Left lobe of liver (tissue), 2 donors: ENCODE measurements around the gene OR2T33. TPM values are rescaled to one million over a fixed set of nuclear protein-coding genes. Genes with fewer than 3 reads are reported as not detected.
A peak's percentile ranks its signal among the peaks of the same experiment; 100 is the strongest.
"Not testable (repeated sequence)": the region's sequence is repeated elsewhere in the genome, so short reads cannot be mapped to it uniquely, and the experiment has no call there.

ENCODE experiments used
- ATAC-seq: fragments of 200-7000 bp; cut with Tn5 transposase; one replicate; pipeline ENCODE4 v1.9.1; 2020; ENCODE audit warnings: mild to moderate bottlenecking, moderate library complexity
- DNase-seq: peaks from one replicate; pipeline ENCODE4 v3.0.0-alpha.2; 2020; ENCODE audit warnings: low spot score
- total RNA-seq: library from RNA; stranded (reverse); gene quantifications from one replicate; pipeline ENCODE4 v1.2.1, GENCODE V29; 2021
- donor health status: DM: no; HTN: no; CAD: no; lungs with moderate emphysema.
- donor health status: DM: no; HTN: yes; CAD: no.

The OR2T33 gene, protein sequence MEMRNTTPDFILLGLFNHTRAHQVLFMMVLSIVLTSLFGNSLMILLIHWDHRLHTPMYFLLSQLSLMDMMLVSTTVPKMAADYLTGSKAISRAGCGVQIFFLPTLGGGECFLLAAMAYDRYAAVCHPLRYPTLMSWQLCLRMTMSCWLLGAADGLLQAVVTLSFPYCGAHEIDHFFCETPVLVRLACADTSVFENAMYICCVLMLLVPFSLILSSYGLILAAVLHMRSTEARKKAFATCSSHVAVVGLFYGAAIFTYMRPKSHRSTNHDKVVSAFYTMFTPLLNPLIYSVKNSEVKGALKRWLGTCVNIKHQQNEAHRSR
- total RNA-seq, result not detected

DNA sequence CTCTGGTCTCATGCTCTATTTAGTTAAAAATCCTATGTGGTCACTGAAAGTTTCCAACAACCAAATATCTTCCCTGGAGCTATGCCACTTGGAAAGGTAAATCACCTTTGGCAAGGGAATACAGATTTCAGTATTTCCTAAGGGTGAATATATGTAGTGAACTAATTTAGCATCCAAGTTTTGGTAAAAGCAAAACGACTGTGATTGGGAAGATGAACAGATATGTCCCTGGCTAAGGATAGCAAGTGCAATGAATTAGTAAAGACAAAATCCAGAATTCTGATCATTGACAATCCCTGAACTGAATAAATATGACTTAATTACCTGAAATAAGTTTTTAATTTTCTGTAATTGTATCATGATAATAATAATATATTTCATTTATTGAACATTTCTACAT is at the start of gene OR2T33:
Gene OR2T33, minus strand, starts transcription at position 101 of the 400 bp plus-strand sequence. CDS start 4,162 bp downstream, outside the sequence.
- no peak for DNase-seq

DNA sequence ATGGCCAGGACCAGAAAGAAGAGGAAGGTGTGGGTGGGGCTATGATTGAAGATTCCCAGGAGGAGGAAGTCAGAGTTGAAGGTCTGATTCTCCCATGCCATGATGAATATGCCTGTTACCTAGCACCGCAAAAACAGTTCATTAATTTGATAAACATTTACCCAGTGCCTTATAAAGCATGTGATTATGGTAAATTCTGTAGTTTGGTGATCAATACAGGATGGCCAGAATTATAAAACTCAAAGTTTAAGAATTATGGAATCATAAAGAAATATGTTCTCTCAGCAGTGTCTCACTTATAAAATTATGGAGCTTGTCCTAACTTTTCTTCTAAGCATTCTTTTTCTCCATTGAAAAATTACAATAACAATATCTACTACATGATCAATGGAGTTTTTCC is 46.7 kb upstream of the OR2T33 start, which contains the start of gene OR2M7:
Gene OR2M7, minus strand, starts transcription at position 101 of the 400 bp plus-strand sequence. Its CDS starts 0 bp downstream, at position 101.
- ATAC-seq, result no peak

More for the DNA sequence above, at the start of gene OR2T33:
- no peak for ATAC-seq

DNA sequence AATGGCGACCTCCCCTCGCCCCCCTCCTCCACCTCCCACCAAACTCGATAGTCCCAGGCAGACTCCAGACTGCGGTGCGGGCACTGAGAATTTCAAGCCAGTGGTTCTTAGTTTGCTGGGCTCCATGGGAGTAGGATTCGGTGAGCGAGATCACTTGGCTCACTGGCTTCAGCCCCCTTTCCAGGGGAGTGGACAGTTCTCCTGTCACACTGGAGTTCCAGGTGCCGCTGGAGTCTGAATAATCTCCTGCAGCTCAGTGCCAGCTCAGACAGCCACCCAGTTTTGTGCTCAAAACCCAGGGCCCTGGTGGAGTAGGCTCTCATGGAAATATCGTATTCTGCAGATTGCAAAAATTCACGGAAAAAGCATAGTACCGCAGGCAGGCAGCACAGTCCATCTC is 39.0 kb upstream of the OR2T33 start:
- ATAC-seq (no peak), DNase-seq (no peak)

More for the DNA sequence above, 46.7 kb upstream of the OR2T33 start, which contains the start of gene OR2M7:
- DNase-seq, result no peak

DNA sequence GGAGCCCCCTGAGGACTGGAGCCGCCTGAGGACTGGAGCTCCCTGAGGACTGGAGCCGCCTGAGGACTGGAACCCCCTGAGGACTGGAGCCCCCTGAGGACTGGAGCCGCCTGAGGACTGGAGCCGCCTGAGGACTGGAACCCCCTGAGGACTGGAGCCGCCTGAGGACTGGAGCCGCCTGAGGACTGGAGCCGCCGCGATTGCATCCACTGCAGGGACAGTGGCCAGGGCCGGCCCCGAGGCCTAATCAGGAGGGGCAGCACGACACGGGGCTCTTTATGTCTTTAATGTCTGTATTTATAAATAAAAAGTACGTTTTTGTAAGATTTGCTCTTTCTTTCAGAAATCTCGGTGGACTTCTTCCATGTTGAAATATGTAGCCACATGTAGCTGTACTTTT is 29.0 kb upstream of the OR2T33 start:
- ATAC-seq, DNase-seq: not testable (repeated sequence)

DNA sequence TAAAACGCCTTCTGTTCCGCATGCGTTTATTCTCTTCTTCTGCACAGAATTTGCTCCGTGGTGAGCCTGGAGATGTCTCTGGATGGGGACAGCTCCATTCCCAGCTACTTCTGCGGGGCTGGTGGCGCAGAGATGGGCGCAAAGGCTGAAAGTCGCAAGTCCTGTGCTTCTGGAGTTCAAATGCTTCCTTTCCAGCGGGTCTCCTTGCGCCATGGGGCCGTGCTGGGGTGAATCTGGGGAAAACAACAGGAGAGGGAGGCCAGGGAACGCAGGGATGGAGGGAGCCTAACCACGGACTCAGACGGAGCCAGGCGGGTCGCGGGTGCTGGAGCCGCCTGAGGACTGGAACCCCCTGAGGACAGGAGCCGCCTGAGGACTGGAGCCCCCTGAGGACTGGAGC is 28.3 kb upstream of the OR2T33 start:
- DNase-seq, result no peak
- ATAC-seq, result no peak

DNA sequence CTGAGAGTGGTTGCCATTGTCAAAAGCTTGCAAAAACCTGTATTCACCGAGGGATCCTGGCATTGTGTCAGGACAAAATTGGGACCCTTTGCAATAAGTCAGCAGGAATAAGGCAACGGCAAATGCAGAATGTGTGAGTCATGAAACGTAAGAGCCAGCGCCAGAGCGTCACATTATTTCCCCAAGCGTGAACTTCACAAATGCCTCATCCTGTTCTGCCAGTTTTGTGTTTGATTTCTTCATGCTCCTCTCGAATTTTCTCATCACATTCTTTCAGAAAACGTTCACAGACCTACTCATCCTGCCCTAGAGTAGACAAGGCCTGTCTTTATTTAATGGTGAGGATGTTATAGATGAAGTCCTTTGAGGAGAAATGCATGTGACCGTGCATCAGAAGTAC is 27.9 kb upstream of the OR2T33 start:
- DNase-seq, result not testable (repeated sequence)

DNA sequence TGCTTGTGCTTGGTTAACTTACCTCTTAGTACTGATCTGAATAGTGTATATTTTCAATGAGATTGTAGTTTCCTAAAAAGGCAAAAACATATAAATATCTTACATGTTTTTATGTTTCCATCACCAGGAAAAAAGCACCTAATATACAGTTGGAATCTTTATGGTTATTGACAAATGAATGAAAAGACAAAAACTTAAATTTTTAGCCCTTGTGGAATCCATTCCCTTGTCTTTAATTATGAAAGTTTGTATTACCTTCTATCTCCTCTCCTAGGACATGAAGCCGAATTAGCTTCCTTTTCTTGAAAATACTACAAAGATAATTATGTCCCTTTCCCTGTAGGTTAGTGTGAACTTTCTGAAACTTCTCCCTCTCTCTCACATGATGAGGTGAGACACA is 25.5 kb upstream of the OR2T33 start, which contains the start of gene OR2T12:
Gene OR2T12, minus strand, starts transcription at position 101 of the 400 bp plus-strand sequence. CDS start 7,846 bp downstream, outside the sequence.
- DNase-seq (no peak), ATAC-seq (no peak)

More for the DNA sequence above, 27.9 kb upstream of the OR2T33 start:
- not testable (repeated sequence) for ATAC-seq

DNA sequence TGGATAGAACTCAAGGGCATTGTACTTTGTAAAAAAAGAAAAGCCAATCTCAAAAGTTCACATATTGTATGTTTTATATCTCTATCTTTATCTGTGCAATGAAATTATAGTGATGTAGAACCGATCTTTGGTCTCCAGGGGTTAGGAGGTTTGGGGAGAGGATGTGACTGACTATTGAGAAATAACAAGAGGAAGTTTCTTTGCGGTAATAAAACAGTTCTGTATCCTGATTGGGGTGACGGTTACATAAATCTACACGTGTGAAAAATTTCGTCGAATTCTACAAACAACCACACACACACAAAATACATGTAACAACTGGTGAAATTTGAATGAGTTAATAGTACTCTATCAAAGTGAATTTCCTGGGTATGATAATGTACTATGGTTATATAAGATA is 10.6 kb upstream of the OR2T33 start:
- DNase-seq, result no peak
- no peak for ATAC-seq

DNA sequence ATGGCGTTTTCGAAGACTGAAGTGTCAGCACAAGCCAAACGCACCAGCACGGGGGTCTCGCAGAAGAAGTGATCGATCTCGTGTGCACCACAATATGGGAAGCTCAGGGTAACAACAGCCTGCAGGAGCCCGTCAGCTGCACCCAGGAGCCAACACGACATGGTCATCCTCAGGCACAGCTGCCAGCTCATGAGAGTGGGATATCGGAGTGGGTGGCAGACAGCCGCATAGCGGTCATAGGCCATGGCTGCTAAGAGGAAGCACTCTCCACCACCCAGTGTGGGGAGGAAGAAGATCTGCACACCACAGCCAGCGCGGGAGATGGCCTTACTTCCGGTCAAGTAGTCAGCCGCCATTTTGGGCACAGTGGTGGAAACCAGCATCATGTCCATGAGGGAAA is 4.6 kb downstream of the OR2T33 start:
- not testable (repeated sequence) for DNase-seq, ATAC-seq

DNA sequence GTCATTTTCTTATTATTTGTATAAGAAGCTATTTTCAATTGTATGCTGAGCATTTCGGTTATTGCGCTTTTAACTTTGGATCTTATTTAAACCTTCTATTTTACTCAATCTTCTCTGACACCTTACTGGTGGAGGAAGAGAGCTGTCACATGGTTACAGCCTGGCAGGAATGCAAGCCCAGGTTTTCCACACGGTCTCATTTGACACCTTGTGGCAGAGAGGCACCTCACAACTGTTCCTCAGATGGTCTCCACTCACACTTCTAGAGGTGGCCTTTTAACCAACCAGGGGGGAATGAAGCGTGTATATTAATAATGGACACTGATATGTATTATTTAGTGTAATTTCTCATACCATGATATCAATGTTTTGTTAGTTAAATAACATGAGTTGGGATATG is 9.6 kb downstream of the OR2T33 start:
- no peak for DNase-seq

DNA sequence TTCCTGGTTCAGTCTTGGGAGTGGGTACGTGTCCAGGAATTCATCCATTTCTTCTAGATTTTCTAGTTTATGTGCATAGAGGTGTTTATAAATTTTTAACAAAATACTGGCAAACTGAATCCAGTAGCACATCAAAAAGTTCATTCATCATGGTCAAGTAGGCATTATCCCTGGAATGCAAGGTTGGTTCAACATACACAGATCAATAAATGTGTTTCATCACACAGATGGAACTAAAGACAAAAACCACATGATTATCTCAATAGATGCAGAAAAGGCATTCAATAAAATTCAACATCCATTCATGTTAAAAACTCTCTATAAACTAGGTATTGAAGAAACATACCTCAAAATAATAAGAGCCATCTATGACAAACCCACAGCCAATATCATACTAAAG is 18.5 kb downstream of the OR2T33 start:
- not testable (repeated sequence) for ATAC-seq

More for the DNA sequence above, 9.6 kb downstream of the OR2T33 start:
- ATAC-seq, result no peak

DNA sequence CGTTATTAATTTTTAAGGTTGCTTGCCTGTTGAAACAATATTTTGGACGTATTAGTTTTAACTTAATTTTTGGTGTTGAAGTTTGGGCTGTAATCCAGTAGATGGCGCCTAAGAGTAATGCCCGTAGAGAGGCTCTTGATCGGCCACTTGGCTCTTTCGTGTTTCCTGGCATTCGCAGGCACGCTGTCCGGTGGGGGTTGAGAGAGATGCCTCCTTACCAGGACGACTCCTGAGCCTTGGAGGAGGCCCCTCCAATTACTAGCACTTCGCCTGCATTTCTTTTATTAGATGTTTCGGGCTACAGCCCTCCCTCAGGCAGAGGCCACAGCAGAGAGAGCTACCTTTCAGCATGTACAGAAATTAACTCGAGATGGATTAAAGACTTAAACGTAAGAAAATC is 34.6 kb downstream of the OR2T33 start:
- DNase-seq (no peak), ATAC-seq (peak; percentile 79)

More for the DNA sequence above, 18.5 kb downstream of the OR2T33 start:
- not testable (repeated sequence) for DNase-seq

DNA sequence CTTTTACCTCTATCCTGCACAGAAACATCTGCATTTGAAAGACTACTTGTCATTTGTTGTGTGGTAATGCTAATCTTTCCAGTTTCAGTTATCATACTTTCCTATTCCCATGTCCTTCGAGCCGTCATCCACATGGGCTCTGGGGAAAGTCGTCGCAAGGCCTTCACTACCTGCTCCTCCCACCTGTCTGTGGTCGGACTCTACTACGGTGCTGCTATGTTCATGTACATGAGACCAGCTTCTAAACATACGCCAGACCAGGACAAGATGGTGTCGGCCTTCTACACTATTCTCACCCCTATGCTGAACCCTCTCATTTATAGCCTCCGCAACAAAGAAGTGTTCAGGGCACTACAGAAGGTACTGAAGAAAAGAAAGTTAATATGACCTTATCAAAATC is 38.3 kb downstream of the OR2T33 start:
- no peak for DNase-seq
- ATAC-seq, result no peak

DNA sequence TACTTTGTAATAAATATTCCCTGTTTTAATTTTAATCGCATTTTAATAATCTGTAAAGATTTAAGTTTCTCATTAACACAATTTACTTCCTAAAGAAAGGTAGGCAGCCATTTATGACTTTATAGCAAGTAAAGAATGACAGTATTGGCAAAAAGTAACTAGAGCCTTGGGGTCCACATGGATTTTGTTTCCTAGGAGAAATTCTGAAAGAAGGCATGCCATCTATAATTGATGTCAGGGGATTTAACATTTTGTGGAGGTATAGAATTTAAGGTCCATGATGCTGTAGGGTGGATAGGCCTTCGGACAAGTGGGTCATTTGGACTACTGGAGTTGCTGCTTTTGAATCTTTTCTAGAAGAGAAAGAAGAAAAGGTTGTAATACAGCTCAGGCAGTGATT is 46.7 kb downstream of the OR2T33 start, which contains the start of gene OR2M4:
Gene OR2M4, plus strand, starts transcription at position 301 of the 400 bp plus-strand sequence. CDS start 7,512 bp downstream, outside the sequence.
- DNase-seq (no peak), ATAC-seq (no peak)

DNA sequence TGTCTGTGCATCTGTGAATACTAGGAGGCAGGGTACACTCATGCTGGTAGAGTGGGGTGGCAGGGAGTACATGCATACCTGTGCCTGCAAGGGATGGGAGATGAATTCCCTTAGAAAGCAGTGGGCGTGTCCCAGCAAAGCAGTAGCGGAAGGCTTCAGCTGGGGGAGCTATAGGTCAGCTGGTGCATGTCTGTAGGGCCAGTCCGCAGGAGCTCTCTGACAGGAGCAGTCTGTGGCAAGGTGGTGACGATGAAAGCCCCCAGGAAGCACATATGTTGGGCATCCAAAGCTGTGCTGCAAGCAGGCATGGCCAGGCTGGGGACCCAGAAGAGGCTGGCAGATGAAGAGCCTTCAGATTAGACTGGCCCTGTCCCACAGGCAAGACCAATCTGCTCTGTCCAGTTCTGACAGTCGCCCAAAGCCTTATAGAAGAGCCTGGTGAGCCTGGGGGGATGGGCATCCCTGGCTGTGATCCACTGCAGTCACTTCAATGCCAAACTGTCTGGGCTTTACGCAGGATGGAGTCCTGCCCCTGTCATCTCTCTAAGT is 48.3 kb downstream of the OR2T33 start:
- no peak for DNase-seq
- ATAC-seq, result no peak

DNA sequence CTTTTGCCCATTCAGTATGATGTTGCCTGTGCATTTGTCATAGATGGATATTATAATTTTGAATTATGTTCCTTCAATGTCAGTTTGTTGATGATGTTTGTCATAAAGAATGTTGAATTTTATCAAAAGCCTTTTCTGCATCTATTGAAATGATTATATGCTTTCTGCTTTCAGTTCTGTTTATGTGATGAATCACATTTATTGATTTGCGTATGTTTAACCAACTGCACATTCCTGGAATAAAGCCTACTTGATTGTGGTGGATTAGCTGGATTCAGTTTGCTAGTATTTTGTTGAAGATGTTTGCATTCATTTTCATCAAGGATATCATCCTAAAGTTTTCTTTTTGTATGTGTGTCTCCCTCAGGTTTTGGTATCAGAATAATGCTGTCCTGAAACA is 52.2 kb downstream of the OR2T33 start:
- DNase-seq, result no peak
- no peak for ATAC-seq

Other genes starting within 250 kb of the OR2T33 start
- gene OR2L2, start 247.9 kb downstream of the OR2T33 start, total RNA-seq, result 0.05 TPM
- not detected for gene OR2L3, start 231.1 kb downstream of the OR2T33 start, total RNA-seq
- gene OR2L13, start 182.8 kb downstream of the OR2T33 start, total RNA-seq, result not detected
- not detected for gene OR2M5, start 132.8 kb downstream of the OR2T33 start, total RNA-seq
- gene OR2M2, start 103.2 kb downstream of the OR2T33 start, total RNA-seq, result not detected
- not detected for gene OR2M3, start 80.7 kb downstream of the OR2T33 start, total RNA-seq
- not detected for gene OR2M4, start 46.6 kb downstream of the OR2T33 start, total RNA-seq
- not detected for gene OR2T12, start 25.4 kb upstream of the OR2T33 start, total RNA-seq
- not detected for gene OR2M7, start 46.6 kb upstream of the OR2T33 start, total RNA-seq
- gene OR14C36, start 70.8 kb upstream of the OR2T33 start, total RNA-seq, result not detected
- gene OR2T4, start 83.7 kb upstream of the OR2T33 start, total RNA-seq, result not detected
- gene OR2T6, start 97.8 kb upstream of the OR2T33 start, total RNA-seq, result not detected
- not detected for gene OR2T1, start 125.1 kb upstream of the OR2T33 start, total RNA-seq
- gene OR2T2, start 167.7 kb upstream of the OR2T33 start, total RNA-seq, result not detected
- gene OR2T3, start 195.4 kb upstream of the OR2T33 start, total RNA-seq, result not detected
- not detected for gene OR2T5, start 210.6 kb upstream of the OR2T33 start, total RNA-seq
- gene OR2G6, start 230.1 kb upstream of the OR2T33 start, total RNA-seq, result not detected